ENCODE measurements around the gene C1orf185. TPM values are rescaled to one million over a fixed set of nuclear protein-coding genes. Genes with fewer than 3 reads are reported as not detected.
A peak's percentile ranks its signal among the peaks of the same experiment; 100 is the strongest.
"Not testable (repeated sequence)": the region's sequence is repeated elsewhere in the genome, so short reads cannot be mapped to it uniquely, and the experiment has no call there.

C1orf185 gene
- polyA plus RNA-seq, 3 donors from 2014 or later: not detected

GRCh38 chr1:51158263-51158662 is 56.2 kb downstream of the C1orf185 start:
- H3K9me3 Mint-ChIP-seq: peaks cover 5 to 13% (median 12%) of the 10 kb centered on the region in 6 donors
- no peak for DNase-seq
- H3K27ac Mint-ChIP-seq: no peak overlapping the region
- peaks cover 0 to 10% of the 10 kb centered on the region in 2 donors for H3K4me1 Mint-ChIP-seq
- H3K4me3 Mint-ChIP-seq: no peak overlapping the region
- peaks cover 2 to 20% (median 7%) of the 10 kb centered on the region in 3 donors for H3K27me3 Mint-ChIP-seq (ENCODE audit: low read depth in 3 of 3)
- peaks cover 4 to 6% (median 6%) of the 10 kb centered on the region in 3 donors for H3K36me3 Mint-ChIP-seq

DNA sequence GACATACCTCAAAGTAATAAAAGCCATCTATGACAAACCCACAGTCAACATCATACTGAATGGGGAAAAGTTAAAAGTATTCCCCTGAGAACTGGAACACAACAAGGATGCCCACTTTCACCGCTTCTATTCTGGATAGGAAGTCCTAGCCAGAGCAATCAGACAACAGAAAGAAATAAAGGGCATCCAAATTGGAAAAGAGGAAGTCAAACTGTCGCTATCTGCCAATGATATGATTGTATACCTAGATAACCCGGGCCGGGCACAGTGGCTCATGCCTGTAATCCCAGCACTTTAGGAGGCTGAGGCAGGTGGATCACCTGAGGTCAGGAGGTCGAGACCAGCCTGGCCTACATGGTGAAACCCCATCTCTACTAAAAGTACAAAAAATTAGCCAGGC is 60.5 kb downstream of the C1orf185 start:
- H3K9me3 Mint-ChIP-seq, H3K4me1 Mint-ChIP-seq, DNase-seq, H3K36me3 Mint-ChIP-seq, H3K4me3 Mint-ChIP-seq, H3K27ac Mint-ChIP-seq: not testable (repeated sequence)
- peaks cover 2 to 12% (median 7%) of the 10 kb centered on the region in 3 donors for H3K27me3 Mint-ChIP-seq (ENCODE audit: low read depth in 3 of 3)

GRCh38 chr1:51165540-51165939 is 63.5 kb downstream of the C1orf185 start:
- DNase-seq: no peak
- no peaks in the 10 kb centered on the region for H3K4me1 Mint-ChIP-seq
- no peaks in the 10 kb centered on the region for H3K36me3 Mint-ChIP-seq
- peaks cover 0 to 3% (median 0%) of the 10 kb centered on the region in 6 donors for H3K9me3 Mint-ChIP-seq
- peaks cover 0 to 3% (median 2%) of the 10 kb centered on the region in 3 donors for H3K27me3 Mint-ChIP-seq (ENCODE audit: low read depth in 3 of 3)
- no peak overlapping the region for H3K4me3 Mint-ChIP-seq
- no peak overlapping the region for H3K27ac Mint-ChIP-seq

DNA sequence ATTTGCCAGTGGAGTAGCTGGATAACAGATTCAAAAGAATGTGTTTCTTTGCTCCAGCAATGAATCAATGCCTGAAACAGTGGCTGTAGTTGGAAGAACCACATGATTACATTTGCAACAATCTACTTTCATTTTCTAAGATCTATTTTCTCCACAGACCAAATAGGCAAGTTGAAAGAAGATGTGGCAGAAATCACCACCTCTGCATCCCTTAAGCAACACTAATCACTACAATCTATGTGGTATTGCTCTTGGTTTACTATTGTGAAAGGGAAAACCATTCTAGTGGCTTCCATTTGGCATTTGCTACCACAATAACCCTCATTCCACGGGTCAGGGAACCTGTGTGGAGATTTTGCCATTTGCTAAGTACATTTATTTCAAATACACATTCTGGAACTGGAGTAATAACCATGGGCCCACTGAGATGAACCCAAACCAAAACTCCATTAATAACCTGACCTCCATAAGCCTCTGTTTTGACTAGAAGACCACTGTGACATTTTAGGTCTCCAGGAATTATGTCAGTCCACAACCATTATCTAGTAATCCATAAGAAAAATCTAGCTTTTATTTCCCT is 66.3 kb downstream of the C1orf185 start:
- Mint-ChIP-seq H3K4me1 (no peaks in the 10 kb centered on the region), H3K9me3 (peaks cover 0 to 2% (median 0%) of the 10 kb centered on the region in 6 donors), H3K27me3 (ENCODE audit: low read depth in 3 of 3) (peaks cover 0 to 9% (median 0%) of the 10 kb centered on the region in 3 donors), H3K27ac (no peak overlapping the region), H3K36me3 (no peaks in the 10 kb centered on the region), H3K4me3 (no peak overlapping the region)
- DNase-seq: no peak

- Mint-ChIP-seq H3K36me3 (no peaks in the 10 kb centered on the region), H3K4me3 (no peak overlapping the region), H3K27me3 (ENCODE audit: low read depth in 3 of 3) (peaks cover 0 to 9% (median 2%) of the 10 kb centered on the region in 3 donors), H3K4me1 (no peaks in the 10 kb centered on the region), H3K27ac (no peak overlapping the region), H3K9me3 (peaks cover 0 to 2% (median 0%) of the 10 kb centered on the region in 6 donors)
- no peak for DNase-seq
These were observed 66.9 kb downstream of the C1orf185 start for GRCh38 chr1:51168936-51169335.

DNA sequence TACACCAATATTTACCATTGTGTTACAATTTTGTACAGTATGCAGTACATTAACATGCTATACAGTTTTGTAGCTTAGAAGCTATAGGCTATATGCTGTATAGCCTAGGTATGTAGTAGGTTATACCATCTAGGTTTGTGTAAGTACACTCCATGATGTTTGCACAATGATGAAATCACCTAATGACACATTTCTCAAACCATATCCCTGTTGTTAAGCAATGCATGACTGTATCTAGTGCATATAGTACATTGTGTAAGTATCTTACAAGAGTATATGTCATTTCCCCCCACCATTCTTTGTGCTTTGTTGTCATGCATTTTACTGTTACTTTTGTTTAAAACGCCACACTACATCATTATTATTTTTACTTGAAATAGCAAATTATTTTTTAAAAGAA is 68.3 kb downstream of the C1orf185 start:
- no peak overlapping the region for H3K27ac Mint-ChIP-seq
- no peak for DNase-seq
- no peaks in the 10 kb centered on the region for H3K4me1 Mint-ChIP-seq
- no peaks in the 10 kb centered on the region for H3K36me3 Mint-ChIP-seq
- H3K9me3 Mint-ChIP-seq: peaks cover 0 to 2% (median 0%) of the 10 kb centered on the region in 6 donors
- H3K4me3 Mint-ChIP-seq: no peak overlapping the region
- H3K27me3 Mint-ChIP-seq (ENCODE audit: low read depth in 3 of 3): peaks cover 0 to 13% (median 6%) of the 10 kb centered on the region in 3 donors

DNA sequence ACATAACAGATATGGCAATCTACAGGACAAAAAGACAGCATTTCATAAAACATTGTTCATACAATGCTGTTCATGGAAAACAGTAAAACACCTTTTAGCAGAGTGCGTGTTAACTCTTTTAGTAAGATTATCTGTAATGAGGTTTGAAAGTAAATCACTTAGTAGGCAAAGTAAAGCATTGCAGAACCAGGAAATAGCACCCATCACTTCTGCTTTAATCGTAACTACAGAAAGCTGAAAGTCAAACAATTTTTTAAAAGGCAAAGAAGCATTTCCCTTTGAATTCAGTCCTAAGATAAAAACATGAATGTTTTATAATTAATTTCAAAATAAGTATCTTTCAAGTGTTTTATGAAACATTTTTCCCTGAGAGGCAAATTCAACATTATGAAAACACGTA is 70.8 kb downstream of the C1orf185 start:
- Mint-ChIP-seq H3K27me3 (ENCODE audit: low read depth in 3 of 3) (peaks cover 3 to 23% (median 7%) of the 10 kb centered on the region in 3 donors), H3K36me3 (no peaks in the 10 kb centered on the region), H3K4me1 (no peaks in the 10 kb centered on the region), H3K9me3 (peaks cover 0 to 2% (median 0%) of the 10 kb centered on the region in 6 donors), H3K4me3 (peak overlapping the region in 1 of 5 donors; percentile 14), H3K27ac (no peak overlapping the region)
- no peak for DNase-seq

DNA sequence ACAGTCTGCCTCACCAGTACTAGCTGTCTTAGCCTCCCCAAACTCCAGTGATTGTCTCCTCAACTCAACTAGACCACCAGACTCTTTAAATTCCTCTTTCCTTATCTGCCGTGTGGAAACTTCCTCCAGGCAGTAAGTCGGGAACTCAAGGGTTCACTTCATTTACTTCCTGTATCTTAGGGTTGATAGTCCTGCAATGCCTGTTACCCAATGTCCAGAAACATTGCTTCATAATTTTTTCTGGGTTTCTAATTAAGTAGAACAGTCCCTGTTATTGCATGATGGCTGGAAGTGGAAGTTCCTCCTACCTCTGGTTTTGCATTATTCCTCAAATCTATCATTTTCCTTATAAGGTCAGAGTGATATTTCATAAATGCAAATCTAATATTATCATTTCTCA is 73.2 kb downstream of the C1orf185 start:
- Mint-ChIP-seq H3K4me1 (no peaks in the 10 kb centered on the region), H3K36me3 (no peaks in the 10 kb centered on the region), H3K27ac (no peak overlapping the region), H3K27me3 (ENCODE audit: low read depth in 3 of 3) (peaks cover 3 to 30% (median 9%) of the 10 kb centered on the region in 3 donors), H3K9me3 (peaks cover 0 to 2% (median 0%) of the 10 kb centered on the region in 6 donors), H3K4me3 (no peak overlapping the region)
- DNase-seq: no peak

- H3K9me3 Mint-ChIP-seq, H3K36me3 Mint-ChIP-seq, DNase-seq, H3K4me3 Mint-ChIP-seq, H3K27ac Mint-ChIP-seq, H3K4me1 Mint-ChIP-seq: not testable (repeated sequence)
- H3K27me3 Mint-ChIP-seq (ENCODE audit: low read depth in 3 of 3): peaks cover 5 to 23% (median 11%) of the 10 kb centered on the region in 3 donors
These were observed 76.0 kb downstream of the C1orf185 start for GRCh38 chr1:51177988-51178387.

- H3K36me3 Mint-ChIP-seq: no peaks in the 10 kb centered on the region
- H3K27ac Mint-ChIP-seq: no peak overlapping the region
- peaks cover 0 to 9% (median 2%) of the 10 kb centered on the region in 3 donors for H3K27me3 Mint-ChIP-seq (ENCODE audit: low read depth in 3 of 3)
- no peak overlapping the region for H3K4me3 Mint-ChIP-seq
- H3K9me3 Mint-ChIP-seq: no peaks in the 10 kb centered on the region
- no peak for DNase-seq
- no peaks in the 10 kb centered on the region for H3K4me1 Mint-ChIP-seq
These were observed 86.2 kb downstream of the C1orf185 start for GRCh38 chr1:51188230-51188629.

DNA sequence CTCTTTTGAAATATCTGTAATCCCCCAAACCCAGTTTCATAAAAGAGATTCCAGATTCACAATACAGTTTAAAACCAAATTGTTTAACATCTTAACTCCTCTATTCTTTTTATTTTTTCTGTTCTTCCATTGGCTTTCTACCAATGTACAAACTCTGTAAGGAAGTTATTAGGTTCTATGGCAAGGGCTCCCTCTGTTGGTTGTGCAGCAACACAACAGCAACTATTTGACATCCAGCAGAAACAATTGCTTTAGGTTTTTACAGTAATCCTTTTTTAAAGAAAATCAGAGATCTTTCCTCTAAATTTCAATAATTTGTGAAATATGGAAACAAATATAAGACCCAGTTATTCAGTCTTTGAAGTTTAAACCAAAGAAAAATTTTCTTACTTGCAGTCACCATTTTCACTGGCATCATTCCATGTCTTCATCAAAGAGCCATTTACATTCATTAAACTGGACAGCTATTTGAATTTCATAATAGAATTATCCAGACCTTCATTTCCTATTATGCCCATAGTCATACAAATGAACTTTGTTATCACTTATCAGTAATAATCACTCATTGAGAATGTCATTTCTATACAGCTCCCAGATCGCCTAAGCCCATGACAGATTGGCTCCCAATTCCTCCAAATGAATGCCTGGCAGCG is 87.5 kb downstream of the C1orf185 start:
- Mint-ChIP-seq H3K4me1 (no peaks in the 10 kb centered on the region), H3K36me3 (no peaks in the 10 kb centered on the region), H3K9me3 (no peaks in the 10 kb centered on the region), H3K27me3 (ENCODE audit: low read depth in 3 of 3) (peaks cover 0 to 9% (median 0%) of the 10 kb centered on the region in 3 donors), H3K27ac (no peak overlapping the region), H3K4me3 (no peak overlapping the region)
- DNase-seq: peak; percentile 22 to 46 (median 42)

DNA sequence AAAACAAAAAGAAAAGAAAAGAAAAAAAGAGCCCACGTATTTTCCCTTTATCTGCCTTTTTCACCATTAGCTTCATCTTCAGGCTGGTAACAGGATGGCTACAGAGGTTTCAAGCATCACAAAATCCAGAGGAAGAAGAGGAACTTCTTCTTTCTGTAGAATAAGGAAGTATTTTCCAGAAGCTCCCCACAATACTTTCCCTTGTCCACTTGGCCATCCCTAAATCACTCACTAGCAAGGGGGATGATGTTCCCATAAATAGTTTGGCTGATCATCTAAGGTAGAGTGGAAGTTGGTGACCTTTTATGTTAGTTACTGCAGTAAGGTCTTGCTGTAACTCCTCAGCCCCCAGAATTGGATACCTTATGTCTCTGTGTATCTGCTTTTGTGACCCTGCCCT is 88.9 kb downstream of the C1orf185 start:
- Mint-ChIP-seq H3K9me3 (no peaks in the 10 kb centered on the region), H3K27me3 (ENCODE audit: low read depth in 3 of 3) (peaks cover 0 to 6% (median 0%) of the 10 kb centered on the region in 3 donors), H3K4me1 (no peaks in the 10 kb centered on the region), H3K4me3 (no peak overlapping the region), H3K36me3 (peaks cover 0 to under 1% (median 0%) of the 10 kb centered on the region in 3 donors), H3K27ac (no peak overlapping the region)
- DNase-seq: no peak

DNA sequence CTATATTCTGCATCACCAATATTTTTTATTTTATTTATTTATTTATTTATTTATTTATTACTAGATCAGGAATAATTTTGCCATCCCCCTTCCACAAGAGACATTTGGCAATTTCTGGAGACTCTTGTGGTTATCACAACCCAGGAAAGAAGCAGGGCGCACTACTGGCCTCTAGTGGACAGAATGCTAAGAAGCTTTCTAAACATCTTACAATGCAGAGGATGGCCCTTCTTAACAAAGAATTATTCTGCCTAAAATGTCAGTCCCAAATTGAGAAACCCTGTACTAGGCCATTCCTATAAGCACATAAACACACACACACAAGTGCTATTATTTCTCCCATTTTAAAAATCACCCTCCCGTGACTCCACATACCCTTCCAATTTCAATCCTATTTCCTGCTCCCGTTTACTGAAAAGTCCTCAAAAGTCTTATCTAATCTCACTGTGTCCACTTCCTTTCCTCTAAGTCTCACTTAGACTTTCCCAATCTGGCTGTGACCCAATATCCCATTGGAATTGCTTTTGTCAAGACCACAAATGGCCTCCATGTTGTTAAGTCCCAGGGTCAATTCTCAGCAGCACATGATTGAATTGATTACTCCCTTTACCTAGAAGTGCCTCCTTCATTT is 90.3 kb downstream of the C1orf185 start:
- no peak overlapping the region for H3K4me3 Mint-ChIP-seq
- H3K36me3 Mint-ChIP-seq: peaks cover 0 to 5% (median 0%) of the 10 kb centered on the region in 3 donors
- no peaks in the 10 kb centered on the region for H3K9me3 Mint-ChIP-seq
- peaks cover 0 to 6% (median 3%) of the 10 kb centered on the region in 3 donors for H3K27me3 Mint-ChIP-seq (ENCODE audit: low read depth in 3 of 3)
- peak; percentile 12 to 34 (median 16) for DNase-seq
- no peak overlapping the region for H3K27ac Mint-ChIP-seq
- H3K4me1 Mint-ChIP-seq: no peaks in the 10 kb centered on the region

DNA sequence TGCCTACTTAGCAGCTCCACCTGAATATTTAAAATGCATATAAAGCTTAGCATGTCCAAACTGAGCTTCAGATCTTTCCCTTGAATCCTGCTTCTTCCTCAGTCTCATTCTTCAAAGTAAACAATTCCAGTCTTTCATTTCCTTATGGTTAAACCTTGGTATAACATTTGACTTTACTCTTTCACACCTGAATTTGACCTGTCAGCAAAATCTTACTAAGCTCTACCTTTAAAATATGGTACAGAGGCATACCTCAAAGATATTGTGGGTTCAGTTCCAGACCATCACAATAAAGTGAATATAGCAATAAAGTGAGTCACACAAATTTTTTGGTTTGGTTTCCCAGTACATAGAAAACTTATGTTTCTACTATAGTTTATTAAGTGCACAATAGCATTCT is 91.5 kb downstream of the C1orf185 start:
- Mint-ChIP-seq H3K27me3 (ENCODE audit: low read depth in 3 of 3) (peaks cover 0 to 4% (median 3%) of the 10 kb centered on the region in 3 donors), H3K36me3 (peaks cover 0 to 5% (median 0%) of the 10 kb centered on the region in 3 donors), H3K9me3 (no peaks in the 10 kb centered on the region), H3K4me1 (no peaks in the 10 kb centered on the region), H3K27ac (no peak overlapping the region), H3K4me3 (no peak overlapping the region)
- no peak for DNase-seq
